HG02610 (cell line): ENCODE data around the gene IGF2R.
"Not testable (repeated sequence)": the region's sequence is repeated elsewhere in the genome, so short reads cannot be mapped to it uniquely, and the experiment has no call there.

ENCODE experiments used
- ATAC-seq: cut with Tn5 transposase; IDR thresholded peaks from one replicate; pipeline ENCODE4 v1.9.1; 2021; ENCODE audit warnings: mild to moderate bottlenecking, moderate library complexity; ENCODE audit not compliant: unreplicated experiment

Gene IGF2R

GRCh38 chr6:160090442-160091239, 121.8 kb downstream of the IGF2R start:
- not testable (repeated sequence) for ATAC-seq

GRCh38 chr6:160092176-160092575, 123.3 kb downstream of the IGF2R start:
- ATAC-seq = not testable (repeated sequence)

GRCh38 chr6:160092602-160093001, 123.7 kb downstream of the IGF2R start:
- no peak for ATAC-seq

- no peak for ATAC-seq
Measured at GRCh38 chr6:160093061-160093460, 124.2 kb downstream of the IGF2R start.

- ATAC-seq = no peak
Measured at GRCh38 chr6:160093946-160094345, 125.1 kb downstream of the IGF2R start.

GRCh38 chr6:160095146-160095845, 126.4 kb downstream of the IGF2R start:
- no peak for ATAC-seq

GRCh38 chr6:160101277-160102205, 132.7 kb downstream of the IGF2R start:
- no peak for ATAC-seq

GRCh38 chr6:160102399-160102798, 133.5 kb downstream of the IGF2R start:
- no peak for ATAC-seq

GRCh38 chr6:160102956-160103824, 134.3 kb downstream of the IGF2R start:
- ATAC-seq = no peak

GRCh38 chr6:160103825-160104100, 134.9 kb downstream of the IGF2R start:
- no peak for ATAC-seq

GRCh38 chr6:160104821-160105517, 136.1 kb downstream of the IGF2R start:
- no peak for ATAC-seq

GRCh38 chr6:160106010-160106409, 137.1 kb downstream of the IGF2R start:
- no peak for ATAC-seq

- ATAC-seq = no peak
Measured at GRCh38 chr6:160106701-160107100, 137.8 kb downstream of the IGF2R start.

GRCh38 chr6:160108077-160108476, 139.2 kb downstream of the IGF2R start:
- no peak for ATAC-seq

- no peak for ATAC-seq
Measured at GRCh38 chr6:160110586-160111123, 141.8 kb downstream of the IGF2R start.

GRCh38 chr6:160111806-160112205, 142.9 kb downstream of the IGF2R start:
- ATAC-seq = no peak

- ATAC-seq = no peak
Measured at GRCh38 chr6:160112628-160113299, 143.9 kb downstream of the IGF2R start.

GRCh38 chr6:160114536-160114935, 145.7 kb downstream of the IGF2R start:
- not testable (repeated sequence) for ATAC-seq

- no peak for ATAC-seq
Measured at GRCh38 chr6:160115421-160115820, 146.5 kb downstream of the IGF2R start.
